Hypothalamus (tissue), 51 donors: ENCODE measurements around the gene BCL2.
A peak's percentile ranks its signal among the peaks of the same experiment; 100 is the strongest.
"Not testable (repeated sequence)": the region's sequence is repeated elsewhere in the genome, so short reads cannot be mapped to it uniquely, and the experiment has no call there.

Source experiments
- DNase-seq, 51 donors: peaks; one replicate each; lab custom pipeline; 2025; lab: John Stamatoyannopoulos, UW

Gene BCL2

GRCh38 chr18:63207835-63208234, 111.7 kb downstream of the BCL2 start:
- no peak for DNase-seq

- no peak for DNase-seq
These were observed 112.3 kb downstream of the BCL2 start for GRCh38 chr18:63207143-63207790.

DNA sequence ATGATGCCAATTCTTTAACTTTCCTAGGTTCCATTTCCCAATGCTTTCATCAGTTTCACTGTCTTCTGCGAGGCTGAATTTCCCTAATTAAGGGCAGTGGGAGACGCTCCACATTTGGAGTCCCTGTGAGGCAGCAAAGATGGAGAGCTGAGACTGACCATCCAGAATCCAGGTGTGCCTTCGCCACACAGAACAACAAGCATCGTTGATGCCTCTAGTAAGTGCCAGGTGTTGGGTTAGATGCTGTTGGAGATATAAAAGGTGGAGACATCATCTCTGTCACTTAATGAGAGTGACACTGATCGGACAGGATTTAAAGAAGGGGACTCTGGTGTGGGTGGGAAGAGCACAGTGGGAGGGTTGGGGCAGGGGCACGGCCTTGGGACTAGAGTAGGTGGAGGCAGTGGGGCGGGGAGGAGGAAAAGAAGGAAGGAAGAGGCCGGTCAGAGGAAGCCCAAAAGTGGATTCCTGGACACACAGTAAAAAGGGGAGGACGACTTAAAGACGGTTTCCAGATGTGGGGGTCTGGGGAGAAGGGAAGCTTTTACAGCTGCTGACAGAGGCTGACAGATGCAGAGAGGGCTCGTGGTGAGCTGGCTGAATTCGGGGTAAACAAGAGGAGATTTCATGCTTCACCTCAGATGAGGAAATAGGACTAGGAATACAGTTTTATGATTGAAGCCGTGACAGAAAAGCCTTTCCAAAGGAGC, 113.0 kb downstream of the BCL2 start:
- no peak for DNase-seq

DNA sequence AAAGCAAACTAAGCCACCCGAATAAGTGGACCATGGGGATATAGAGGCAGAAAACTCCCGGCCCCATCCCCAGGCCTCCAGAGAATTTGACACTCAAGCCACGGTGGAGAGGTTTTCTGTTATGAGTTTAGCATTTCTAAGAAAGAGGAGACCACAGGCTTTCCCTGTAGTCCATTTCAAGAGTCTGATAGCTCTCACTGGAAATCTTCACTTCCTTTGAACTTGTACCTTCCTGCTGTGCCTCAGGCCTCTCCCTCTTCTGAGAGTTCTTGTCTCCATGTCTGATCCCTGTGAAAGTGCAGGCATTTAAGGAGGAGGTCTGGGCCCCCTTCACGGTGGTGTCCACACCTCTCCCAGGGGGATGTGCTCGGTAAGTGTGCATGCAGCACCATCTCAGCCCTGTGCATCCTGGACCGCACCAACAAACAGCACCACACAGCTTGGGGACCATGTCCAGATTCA, 113.7 kb downstream of the BCL2 start:
- no peak for DNase-seq

DNA sequence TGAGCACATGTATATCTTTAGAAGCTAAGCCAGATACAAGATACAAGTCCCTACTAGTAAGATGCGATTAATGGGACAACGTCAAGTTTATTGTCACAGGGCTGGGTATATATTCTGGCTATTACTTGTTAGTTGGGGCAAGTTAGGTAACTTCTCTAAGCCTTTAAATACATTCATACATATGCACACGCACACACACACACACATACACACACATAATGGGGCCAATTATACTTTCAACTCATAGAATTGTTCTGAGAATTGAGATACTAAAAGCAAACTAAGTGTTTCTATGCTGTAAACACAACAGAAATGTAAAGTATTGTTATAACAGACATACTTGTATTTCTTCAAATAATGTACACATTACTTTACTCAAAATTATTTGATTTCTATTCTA, 116.1 kb downstream of the BCL2 start:
- DNase-seq: no peak

GRCh38 chr18:63202828-63203227, 116.7 kb downstream of the BCL2 start:
- DNase-seq: peak in 15 of 51 donors; percentile 9 to 65 (median 29)

- DNase-seq: not testable (repeated sequence)
These were observed 118.1 kb downstream of the BCL2 start for GRCh38 chr18:63201456-63201855.

GRCh38 chr18:63199743-63200241, 119.8 kb downstream of the BCL2 start:
- no peak for DNase-seq

DNA sequence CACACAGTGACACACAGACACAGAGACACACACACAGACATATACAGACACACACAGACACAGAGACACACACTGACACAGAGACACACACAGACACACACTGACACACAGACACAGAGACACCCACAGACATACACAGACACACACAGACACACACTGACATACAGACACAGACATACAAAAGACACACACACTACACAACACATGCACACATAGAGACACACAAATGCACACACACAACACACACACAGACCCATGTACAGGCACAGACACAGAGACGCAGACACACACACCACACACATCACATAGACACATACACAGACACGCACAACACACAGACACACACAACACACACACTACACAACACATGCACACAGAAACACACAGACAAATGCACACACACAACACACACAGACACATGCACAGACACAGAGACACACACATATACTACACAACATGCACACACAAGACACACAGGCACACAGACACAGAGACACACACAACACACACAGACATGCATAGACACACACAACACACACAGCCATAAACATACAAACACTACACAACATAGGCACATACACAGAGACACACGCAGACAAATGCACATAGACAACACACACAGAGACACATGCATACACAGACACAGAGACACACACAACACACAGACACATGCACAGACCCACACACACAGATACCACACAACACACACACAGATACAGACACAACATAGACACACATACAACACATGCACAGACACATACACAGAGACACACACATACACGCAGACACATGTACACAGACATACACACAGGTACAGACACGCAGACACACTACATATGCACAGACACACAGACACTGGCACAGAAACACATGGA, 120.5 kb downstream of the BCL2 start:
- no peak for DNase-seq

GRCh38 chr18:63198098-63198760, 121.3 kb downstream of the BCL2 start:
- no peak for DNase-seq

DNA sequence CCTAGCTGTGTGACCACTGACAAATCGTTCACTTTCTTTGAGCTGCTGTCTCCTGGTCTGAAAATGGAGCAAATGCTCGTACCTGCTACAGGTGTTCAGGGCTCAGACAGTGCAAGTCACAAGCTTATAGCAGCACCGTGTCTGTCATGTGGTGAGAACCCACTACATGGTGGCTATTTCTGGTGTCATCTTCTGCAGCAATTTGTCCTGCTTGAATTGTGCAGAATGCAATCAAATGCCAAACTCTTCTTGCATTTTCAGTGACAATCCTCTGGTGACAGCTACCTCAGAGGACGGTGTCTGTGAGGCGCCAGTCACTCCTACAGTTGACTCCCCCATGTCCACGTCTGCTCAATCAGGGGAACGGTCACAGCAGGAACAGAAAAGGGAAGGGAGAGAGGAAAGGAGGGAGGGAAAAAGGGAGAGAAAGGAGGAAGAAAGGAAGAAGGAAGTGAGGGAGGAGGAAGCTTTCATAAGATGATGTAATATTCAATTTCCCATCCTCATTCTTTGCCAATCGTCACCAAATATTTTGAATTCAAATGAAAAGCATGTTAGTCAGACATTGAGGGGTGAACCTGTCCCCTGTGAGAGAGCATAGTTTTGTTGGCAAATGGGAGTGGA, 122.2 kb downstream of the BCL2 start:
- DNase-seq: no peak

DNA sequence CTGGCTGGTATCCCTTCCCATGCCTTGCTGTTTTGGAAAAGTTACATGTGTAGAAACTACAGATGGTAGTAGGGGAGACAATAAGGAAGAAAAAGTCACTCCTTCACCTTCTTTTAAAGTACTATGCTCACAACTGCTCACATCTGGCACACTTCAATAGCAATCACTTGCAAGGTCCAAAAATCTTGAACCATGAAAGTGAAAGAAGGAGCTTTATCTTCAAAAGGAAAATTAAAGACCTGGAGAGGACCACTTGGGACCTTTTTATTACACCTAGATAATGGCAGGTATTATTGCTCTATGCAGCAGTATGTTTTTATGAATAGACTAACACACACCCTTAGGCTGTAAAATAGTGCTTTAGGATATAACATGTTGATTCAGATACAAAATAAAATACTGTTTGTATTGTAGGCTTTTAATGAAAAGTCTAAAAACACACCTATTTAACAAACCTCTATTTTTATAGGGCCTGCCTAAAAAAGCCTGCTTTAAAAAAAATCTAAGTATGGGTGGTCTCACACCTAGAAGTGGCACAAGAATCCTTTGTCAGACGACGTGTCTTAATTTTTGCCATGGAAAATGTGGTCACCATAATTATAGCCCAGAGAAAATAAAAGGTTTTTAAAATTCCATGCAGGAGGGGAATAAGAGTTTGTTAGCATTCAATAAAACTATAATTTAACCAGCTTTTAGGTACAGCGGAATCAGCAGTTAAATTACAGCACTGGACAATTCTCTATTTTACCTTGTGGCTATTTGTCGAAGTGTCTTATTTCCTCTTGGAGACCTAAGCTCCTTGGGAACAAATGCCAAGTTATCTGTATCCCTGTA, 124.0 kb downstream of the BCL2 start:
- DNase-seq: no peak

DNA sequence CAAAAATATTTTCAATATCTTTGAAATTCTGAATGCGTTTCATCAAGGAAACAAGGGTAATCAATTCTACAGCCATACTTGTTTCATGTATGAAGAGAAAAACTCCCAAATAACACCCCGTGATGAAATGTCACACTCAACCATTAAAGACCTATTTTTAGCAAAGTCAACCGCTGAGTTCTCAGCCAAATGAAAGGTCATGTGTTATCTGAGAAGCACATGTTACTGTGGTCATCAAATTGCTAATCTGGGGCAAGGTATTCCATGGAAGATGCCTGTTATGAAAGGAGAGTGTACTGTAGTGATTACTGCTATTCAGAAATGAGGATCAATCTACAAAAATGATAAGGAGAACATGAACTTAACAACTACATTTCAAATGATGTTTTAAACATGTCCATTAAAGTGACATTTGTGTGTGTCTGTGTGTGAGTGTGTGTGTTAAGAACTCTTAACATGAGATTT, 126.7 kb downstream of the BCL2 start:
- no peak for DNase-seq

GRCh38 chr18:63192126-63192884, 127.3 kb downstream of the BCL2 start:
- DNase-seq: no peak

DNA sequence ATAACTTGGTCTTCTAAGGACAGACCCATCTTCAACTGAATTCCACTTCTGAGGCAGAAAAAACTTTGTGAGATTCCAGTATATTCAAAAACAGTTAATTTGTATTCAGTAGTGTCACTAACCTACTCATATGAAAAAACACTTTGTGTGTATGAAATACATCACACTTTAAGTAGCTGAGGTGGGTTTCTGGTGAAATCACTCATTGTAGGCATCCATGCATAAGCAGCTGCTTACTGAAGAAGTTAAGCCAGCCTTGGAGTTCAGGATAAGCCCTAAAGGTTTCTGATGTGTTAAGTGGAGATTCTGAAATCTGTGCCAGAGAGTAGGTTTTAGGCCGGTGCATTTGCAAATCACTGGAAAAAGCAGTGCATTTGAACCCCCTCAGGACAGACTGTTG, 128.2 kb downstream of the BCL2 start:
- no peak for DNase-seq

- not testable (repeated sequence) for DNase-seq
These were observed 128.7 kb downstream of the BCL2 start for GRCh38 chr18:63190838-63191237.

DNA sequence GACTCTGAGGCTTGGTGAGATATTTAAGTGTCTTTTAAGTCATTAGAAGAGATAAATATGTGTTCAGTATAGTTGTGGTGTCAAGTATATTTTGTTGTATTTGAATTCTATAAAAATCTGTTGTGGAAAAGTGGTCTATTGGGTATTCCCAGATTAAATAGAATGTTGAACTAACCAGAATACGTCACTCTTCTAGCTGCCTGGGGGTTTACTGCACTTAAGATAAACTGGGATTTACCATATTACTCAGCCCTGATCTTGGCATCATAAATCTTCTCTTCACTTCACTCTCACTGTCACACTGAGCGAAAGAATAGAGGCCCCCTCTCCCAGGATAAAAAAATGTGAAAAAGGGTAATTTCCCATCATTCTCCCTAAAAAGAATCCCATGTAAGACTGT, 129.8 kb downstream of the BCL2 start:
- no peak for DNase-seq

GRCh38 chr18:63189041-63189440, 130.5 kb downstream of the BCL2 start:
- DNase-seq: no peak
